Uterus (tissue), 4 donors: ENCODE data around the gene CCL2. TPM values are rescaled to one million over a fixed set of nuclear protein-coding genes. Genes with fewer than 3 reads are reported as not detected.

Experiments
- DNase-seq, 2 donors: peaks; one replicate each; pipeline ENCODE4 v3.0.0-alpha.2; 2019 to 2020
- H3K27ac ChIP-seq, 2 donors: fragments of 200-600 bp; sonication (generic); 1 replicate in 1 of 2; 2 replicates in 1 of 2; pipeline ENCODE4 v1.5.1; 2016 to 2018
- H3K27me3 ChIP-seq, 2 donors: fragments of 200-600 bp; sonication (generic); one replicate each; pipeline ENCODE4 v1.5.1; 2018 to 2019; ENCODE audit warnings: control low read depth in 1 of 2
- H3K36me3 ChIP-seq, 2 donors: fragments of 200-600 bp; sonication (generic); one replicate each; pipeline ENCODE4 v1.5.1; 2019; ENCODE audit warnings: control low read depth in 1 of 2
- H3K4me1 ChIP-seq, 2 donors: fragments of 200-600 bp; sonication (generic); one replicate each; pipeline ENCODE4 v1.5.1; 2018 to 2019; ENCODE audit warnings: control low read depth in 1 of 2
- H3K4me3 ChIP-seq, 2 donors: fragments of 200-600 bp; sonication (generic); 1 replicate in 1 of 2; 2 replicates in 1 of 2; pipeline ENCODE4 v1.5.1; 2018 to 2019; ENCODE audit warnings: mild to moderate bottlenecking in 1 of 2
- H3K9me3 ChIP-seq, 2 donors: fragments of 200-600 bp; sonication (generic); one replicate each; pipeline ENCODE4 v1.5.1; 2019; ENCODE audit warnings: control low read depth in 1 of 2
- CTCF ChIP-seq, 4 experiments: fragments of 200-600 bp in 2 of 4; fragments of 450-650 bp in 2 of 4; sonication (generic) in 2 of 4; IDR thresholded peaks; one replicate each; pipeline ENCODE4 v1.5.1; 2016 to 2019; ENCODE audit warnings: antibody characterized with exemption in 4 of 4, mild to moderate bottlenecking in 2 of 4, moderate library complexity in 1 of 4
- POLR2A ChIP-seq, 2 donors: fragments of 450-650 bp; IDR thresholded peaks; one replicate each; pipeline ENCODE4 v1.6.1; 2016; ENCODE audit warnings: antibody characterized with exemption in 2 of 2, mild to moderate bottlenecking in 1 of 2, moderate library complexity in 1 of 2
- intact Hi-C: fragments of 100-400 bp; cut with DNase I; formaldehyde crosslinking; loops from one replicate; pipeline ENCODE4 v1.15.1; 2023; ENCODE audit warnings: low total_unique reads
- total RNA-seq, 4 donors: library from RNA; depleted of rRNA in 3 of 4; stranded (reverse); fragments of >200 nt in 3 of 4; gene quantifications; one replicate each; pipeline versions ENCODE4 v1.1.0 to v1.2.4, GENCODE V29; 2014 to 2023
- donor health status: DM: yes; HTN: yes; CAD: no.

CCL2 gene
- total RNA-seq, 4 donors from 2014 or later: 0.77 to 30.3 (median 8.9) TPM

- no peak for DNase-seq
- intact Hi-C loops: no loop called here
- no peak for TF ChIP-seq CTCF (IDR thresholded peaks at IDR 0.05)
- no peak for TF ChIP-seq POLR2A (IDR thresholded peaks at IDR 0.05)
- H3K27me3 ChIP-seq: no peaks in the 10 kb centered on the region
- H3K9me3 ChIP-seq: no peaks in the 10 kb centered on the region
- no peak overlapping the region for H3K4me3 ChIP-seq
- no peaks in the 10 kb centered on the region for H3K36me3 ChIP-seq
- H3K4me1 ChIP-seq: no peaks in the 10 kb centered on the region
- peak overlapping the region; percentile 29 to 41 for H3K27ac ChIP-seq
These were observed 45.7 kb downstream of the CCL2 start for GRCh38 chr17:34300652-34301370.

DNA sequence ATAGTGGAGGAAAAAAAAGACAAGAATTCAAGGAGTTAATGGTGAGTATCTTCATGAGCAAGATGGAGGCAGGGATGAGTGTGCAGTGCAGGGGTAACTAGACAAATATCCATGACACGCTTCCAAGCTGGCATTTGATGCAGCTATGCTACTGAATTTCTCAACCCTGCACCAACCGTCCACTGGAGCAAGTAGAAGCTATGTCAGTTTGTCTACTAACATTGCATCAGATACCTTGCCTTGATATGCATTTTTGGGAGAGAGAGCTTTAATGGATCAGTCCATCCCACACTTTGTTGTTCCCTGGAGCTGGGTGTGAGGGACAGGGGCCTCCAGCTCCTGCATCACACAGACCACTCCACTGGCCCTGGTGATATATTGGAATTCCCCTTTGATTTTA is 46.9 kb downstream of the CCL2 start:
- no peaks in the 10 kb centered on the region for H3K4me1 ChIP-seq
- intact Hi-C loops: no loop called here
- no peak overlapping the region for H3K27ac ChIP-seq
- H3K36me3 ChIP-seq: no peaks in the 10 kb centered on the region
- DNase-seq: no peak
- no peaks in the 10 kb centered on the region for H3K27me3 ChIP-seq
- no peaks in the 10 kb centered on the region for H3K9me3 ChIP-seq
- TF ChIP-seq CTCF (IDR thresholded peaks at IDR 0.05) (no peak), POLR2A (IDR thresholded peaks at IDR 0.05) (no peak)
- H3K4me3 ChIP-seq: no peak overlapping the region

DNA sequence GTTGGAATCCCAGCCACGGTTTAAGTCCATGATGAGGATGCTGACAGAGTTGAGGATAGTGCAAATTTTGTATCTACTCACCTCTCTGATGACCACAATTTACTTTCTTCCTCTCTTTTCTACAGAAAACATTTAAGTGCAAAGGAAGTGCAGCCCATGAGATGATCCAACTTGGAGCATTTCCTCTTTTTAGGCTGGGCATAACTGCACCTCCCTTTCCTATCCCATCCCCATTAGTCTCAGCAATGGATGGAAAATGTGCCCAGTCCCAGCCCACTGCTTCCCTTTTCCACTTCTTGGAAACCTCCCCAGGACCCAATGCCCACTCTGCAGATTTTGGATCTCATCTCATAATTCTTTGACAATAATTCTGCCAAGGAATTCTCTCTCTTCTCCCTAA is 47.6 kb downstream of the CCL2 start:
- H3K4me3 ChIP-seq: no peak overlapping the region
- no peak for DNase-seq
- no peaks in the 10 kb centered on the region for H3K4me1 ChIP-seq
- no peaks in the 10 kb centered on the region for H3K36me3 ChIP-seq
- intact Hi-C loops: no loop called here
- no peaks in the 10 kb centered on the region for H3K9me3 ChIP-seq
- H3K27me3 ChIP-seq: no peaks in the 10 kb centered on the region
- TF ChIP-seq POLR2A (IDR thresholded peaks at IDR 0.05) (no peak), CTCF (IDR thresholded peaks at IDR 0.05) (no peak)
- no peak overlapping the region for H3K27ac ChIP-seq

DNA sequence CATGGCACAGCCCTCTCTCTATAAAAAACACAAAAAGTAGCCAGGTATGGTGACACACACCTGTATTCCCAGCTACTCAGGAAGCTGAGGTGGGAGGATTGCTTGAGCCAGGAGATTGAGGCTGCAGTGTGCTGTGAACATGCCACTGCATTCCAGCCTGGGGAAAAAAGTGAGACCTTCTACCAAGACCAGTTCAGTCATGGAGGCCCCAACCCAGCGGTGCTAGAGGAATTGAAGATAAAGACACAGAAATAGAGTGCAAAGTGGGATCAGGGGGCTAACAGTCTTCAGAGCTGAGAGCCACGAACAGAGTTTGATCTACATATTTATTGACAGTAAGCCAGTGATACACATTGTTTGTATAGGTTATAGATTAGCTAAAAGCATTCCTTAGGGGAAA is 48.5 kb downstream of the CCL2 start:
- intact Hi-C loops: no loop called here
- no peaks in the 10 kb centered on the region for H3K9me3 ChIP-seq
- no peak overlapping the region for H3K4me3 ChIP-seq
- no peak for DNase-seq
- H3K27ac ChIP-seq: no peak overlapping the region
- TF ChIP-seq CTCF (IDR thresholded peaks at IDR 0.05) (no peak), POLR2A (IDR thresholded peaks at IDR 0.05) (no peak)
- no peaks in the 10 kb centered on the region for H3K36me3 ChIP-seq
- no peaks in the 10 kb centered on the region for H3K27me3 ChIP-seq
- H3K4me1 ChIP-seq: no peaks in the 10 kb centered on the region

GRCh38 chr17:34305061-34305460 is 50.0 kb downstream of the CCL2 start:
- TF ChIP-seq POLR2A (IDR thresholded peaks at IDR 0.05) (no peak), CTCF (IDR thresholded peaks at IDR 0.05) (no peak)
- Histone ChIP-seq H3K4me3 (no peak overlapping the region), H3K27ac (no peak overlapping the region), H3K4me1 (no peaks in the 10 kb centered on the region), H3K9me3 (no peaks in the 10 kb centered on the region), H3K27me3 (no peaks in the 10 kb centered on the region), H3K36me3 (no peaks in the 10 kb centered on the region)
- DNase-seq: no peak
- intact Hi-C loops: no loop called here
